ENCODE results near the gene MAN2A1.

GRCh38 chr5:109857405-109858031, 167.8 kb downstream of the MAN2A1 start:
- TF ChIP-seq CTCF (IDR thresholded peaks at IDR 0.05) (no peak), POLR2A (IDR thresholded peaks at IDR 0.05) (no peak)
